A673 (cell line): ENCODE data around the gene GPR160. TPM values are rescaled to one million over a fixed set of nuclear protein-coding genes. Genes with fewer than 3 reads are reported as not detected.
A peak's percentile ranks its signal among the peaks of the same experiment; 100 is the strongest.

Experiments
- Bru-seq: library from RNA; stranded (reverse); fragments of 400-500 nt; gene quantifications from one replicate; lab custom pipeline; 2021; lab: Mats Ljungman, UMichigan
- BruChase-seq, 2 experiments: library from RNA; stranded (reverse); fragments of 400-500 nt; gene quantifications; one replicate each; lab custom pipeline; 2021; lab: Mats Ljungman, UMichigan
- BruUV-seq: library from RNA; stranded (reverse); fragments of 400-500 nt; replicated peaks from 2 replicates; lab custom pipeline; 2021; lab: Mats Ljungman, UMichigan
- CTCF ChIA-PET: fragments of 300-600 bp; sonication (Branson Sonifier 250); formaldehyde crosslinking; loops from one replicate; lab custom pipeline; 2022; ENCODE audit warnings: antibody characterized with exemption; lab: Charles Lee
- POLR2A ChIA-PET: fragments of 300-600 bp; sonication (Branson Sonifier 250); formaldehyde crosslinking; loops from one replicate; lab custom pipeline; 2022; ENCODE audit warnings: antibody characterized with exemption; ENCODE audit not compliant: low non-redundant PET; lab: Charles Lee
- DNase-seq: peaks from one replicate; pipeline ENCODE4 v3.0.0-alpha.2; 2015; ENCODE audit warnings: low spot score
- H3K27ac ChIP-seq: fragments of 200-600 bp; sonication (generic); 2 replicates; pipeline ENCODE4 v1.5.1; 2016; ENCODE audit warnings: mixed run types, low read depth, mild to moderate bottlenecking, mixed read lengths, antibody characterized with exemption, low read length; ENCODE audit not compliant: poor library complexity, severe bottlenecking
- H3K27me3 ChIP-seq: fragments of 200-600 bp; sonication (generic); replicated peaks from 2 replicates; pipeline ENCODE4 v1.6.1; 2017; ENCODE audit warnings: mixed run types, low read depth, mild to moderate bottlenecking, mixed read lengths, antibody characterized with exemption, low read length; ENCODE audit not compliant: insufficient read depth, poor library complexity
- H3K36me3 ChIP-seq: fragments of 200-600 bp; sonication (generic); 2 replicates; pipeline ENCODE4 v1.6.1; 2016; ENCODE audit warnings: mixed run types, mild to moderate bottlenecking, mixed read lengths, antibody characterized with exemption, low read length; ENCODE audit not compliant: insufficient read depth, poor library complexity, severe bottlenecking
- H3K4me1 ChIP-seq: fragments of 200-600 bp; sonication (generic); 2 replicates; pipeline ENCODE4 v1.6.1; 2017; ENCODE audit warnings: mixed run types, mild to moderate bottlenecking, mixed read lengths, antibody characterized with exemption, low read length; ENCODE audit not compliant: insufficient read depth, poor library complexity, severe bottlenecking
- H3K4me3 ChIP-seq: fragments of 200-600 bp; sonication (generic); 2 replicates; pipeline ENCODE4 v1.5.1; 2016; ENCODE audit warnings: low read depth, mixed run types, mild to moderate bottlenecking, mixed read lengths, low read length; ENCODE audit not compliant: poor library complexity, severe bottlenecking
- H3K9me3 ChIP-seq: fragments of 200-600 bp; sonication (generic); 2 replicates; pipeline ENCODE4 v1.6.1; 2016; ENCODE audit warnings: mixed run types, low read depth, mild to moderate bottlenecking, mixed read lengths, antibody characterized with exemption, low read length; ENCODE audit not compliant: poor library complexity, severe bottlenecking
- EZH2 ChIP-seq: fragments of 200-600 bp; sonication (generic); IDR thresholded peaks from 2 replicates; pipeline ENCODE4 v1.6.1; 2017; ENCODE audit warnings: borderline replicate concordance, low read depth, mild to moderate bottlenecking, mixed read lengths, antibody characterized with exemption, low read length; ENCODE audit not compliant: poor library complexity, severe bottlenecking
- intact Hi-C: fragments of 100-400 bp; cut with micrococcal nuclease; formaldehyde crosslinking; loops from one replicate; pipeline ENCODE4 v1.10.0; 2022; ENCODE audit not compliant: unreplicated experiment
- long read RNA-seq: library from polyadenylated mRNA; stranded (forward); transcript quantifications from one replicate; pipeline ENCODE4 v2.0.0, GENCODE V29; 2022
- total RNA-seq: library from RNA; stranded (reverse); gene quantifications from 2 replicates; pipeline ENCODE4 v1.2.3, GENCODE V29; 2021
- TF ChIP-seq, protein P1 (sequence below): fragments of 300-800, 200-600 bp; sonication (generic); conservative IDR thresholded peaks from 2 replicates; pipeline ENCODE4 v1.5.1; 2017; ENCODE audit warnings: low read depth, mild to moderate bottlenecking, antibody characterized with exemption, low read length, moderate library complexity, mixed read lengths

Gene GPR160, protein sequence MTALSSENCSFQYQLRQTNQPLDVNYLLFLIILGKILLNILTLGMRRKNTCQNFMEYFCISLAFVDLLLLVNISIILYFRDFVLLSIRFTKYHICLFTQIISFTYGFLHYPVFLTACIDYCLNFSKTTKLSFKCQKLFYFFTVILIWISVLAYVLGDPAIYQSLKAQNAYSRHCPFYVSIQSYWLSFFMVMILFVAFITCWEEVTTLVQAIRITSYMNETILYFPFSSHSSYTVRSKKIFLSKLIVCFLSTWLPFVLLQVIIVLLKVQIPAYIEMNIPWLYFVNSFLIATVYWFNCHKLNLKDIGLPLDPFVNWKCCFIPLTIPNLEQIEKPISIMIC
- total RNA-seq (6.7 and 11.2 TPM in 2 replicates), Bru-seq, nascent RNA (percentile 57 among the genes with signal in this experiment), BruChase-seq, experiment 1, labeled RNA remaining after a 2-hour chase (percentile 49 among the genes with signal in this experiment), BruChase-seq, experiment 2, labeled RNA remaining after a 6-hour chase (percentile 60 among the genes with signal in this experiment)
- long read RNA-seq, transcript GPR160-201 (4 exons, 2,039 nt): major isoform, 10 of 14 reads
- long read RNA-seq, partial matches to known transcripts: 0 of 14 reads
- long read RNA-seq, other reads (novel, unspliced or antisense): 4 of 14 reads

DNA sequence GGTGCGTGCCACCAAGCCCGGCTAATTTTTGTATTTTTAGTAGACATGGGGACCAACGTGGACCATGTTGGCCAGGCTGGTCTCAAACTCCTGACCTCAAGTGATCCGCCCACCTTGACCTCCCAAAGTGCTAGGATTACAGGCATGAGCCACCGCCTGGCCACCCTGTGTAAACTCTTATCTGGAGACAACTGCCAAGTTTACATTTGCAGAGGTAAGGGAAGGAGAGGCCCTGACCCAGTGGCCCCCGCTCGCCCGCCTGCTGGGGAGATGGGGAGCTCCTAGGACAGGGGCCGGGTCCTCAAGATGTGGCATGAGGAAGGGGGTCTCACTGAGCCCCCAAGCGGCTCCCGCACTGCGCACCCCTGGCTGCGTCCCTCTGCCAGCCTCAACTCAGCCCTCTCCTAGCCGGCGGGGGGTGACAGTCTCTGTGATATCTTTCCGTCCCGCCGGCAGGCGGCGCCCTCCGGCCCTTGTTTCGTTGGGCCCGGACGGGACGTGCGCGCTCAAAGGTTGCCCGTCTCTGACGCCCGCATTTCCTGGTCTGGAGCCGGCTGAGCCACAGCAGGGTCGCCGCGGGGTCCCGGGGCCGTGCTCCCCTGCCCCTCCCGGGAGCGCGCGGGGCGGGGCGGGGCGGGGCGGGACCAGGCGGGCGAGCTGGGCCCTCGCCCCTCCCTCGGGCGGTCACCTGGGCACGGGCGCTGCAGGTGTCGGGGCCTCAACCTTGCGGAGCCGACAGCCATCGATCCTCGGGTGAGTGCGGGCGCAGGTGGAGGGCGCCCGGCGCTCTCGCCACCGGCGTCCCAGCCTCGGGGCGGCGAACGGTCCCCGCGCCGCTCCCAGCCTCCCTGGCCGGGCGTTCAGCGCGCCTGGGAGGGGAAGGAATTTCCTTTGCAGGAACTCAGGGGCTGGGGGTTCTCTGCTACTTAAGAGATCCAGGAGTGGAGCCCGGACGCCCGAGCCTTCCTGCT, at the start of gene GPR160:
Gene GPR160, plus strand, starts transcription at position 533 of the 971 bp plus-strand sequence. CDS start 45,978 bp downstream, outside the sequence.
- H3K4me1 ChIP-seq: no peaks in the 10 kb centered on the region
- peak; percentile 84 for DNase-seq
- no peaks in the 10 kb centered on the region for H3K27me3 ChIP-seq
- H3K36me3 ChIP-seq: no peaks in the 10 kb centered on the region
- ChIA-PET POLR2A (no interaction called here), CTCF (no interaction called here)
- H3K9me3 ChIP-seq: no peaks in the 10 kb centered on the region
- no TSS peak for BruUV-seq
- peak within 1 kb of the TSS; percentile 79 for H3K4me3 ChIP-seq
- intact Hi-C loops: loop anchor here (10.0 kb wide), 1 partner anchor 767 kb away; no protein-coding TSS in a partner anchor
- peak within 1 kb of the TSS; percentile 11 for H3K27ac ChIP-seq
- TF ChIP-seq, protein P1, sequence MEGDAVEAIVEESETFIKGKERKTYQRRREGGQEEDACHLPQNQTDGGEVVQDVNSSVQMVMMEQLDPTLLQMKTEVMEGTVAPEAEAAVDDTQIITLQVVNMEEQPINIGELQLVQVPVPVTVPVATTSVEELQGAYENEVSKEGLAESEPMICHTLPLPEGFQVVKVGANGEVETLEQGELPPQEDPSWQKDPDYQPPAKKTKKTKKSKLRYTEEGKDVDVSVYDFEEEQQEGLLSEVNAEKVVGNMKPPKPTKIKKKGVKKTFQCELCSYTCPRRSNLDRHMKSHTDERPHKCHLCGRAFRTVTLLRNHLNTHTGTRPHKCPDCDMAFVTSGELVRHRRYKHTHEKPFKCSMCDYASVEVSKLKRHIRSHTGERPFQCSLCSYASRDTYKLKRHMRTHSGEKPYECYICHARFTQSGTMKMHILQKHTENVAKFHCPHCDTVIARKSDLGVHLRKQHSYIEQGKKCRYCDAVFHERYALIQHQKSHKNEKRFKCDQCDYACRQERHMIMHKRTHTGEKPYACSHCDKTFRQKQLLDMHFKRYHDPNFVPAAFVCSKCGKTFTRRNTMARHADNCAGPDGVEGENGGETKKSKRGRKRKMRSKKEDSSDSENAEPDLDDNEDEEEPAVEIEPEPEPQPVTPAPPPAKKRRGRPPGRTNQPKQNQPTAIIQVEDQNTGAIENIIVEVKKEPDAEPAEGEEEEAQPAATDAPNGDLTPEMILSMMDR: peak; percentile 82
- no peak for TF ChIP-seq EZH2

DNA sequence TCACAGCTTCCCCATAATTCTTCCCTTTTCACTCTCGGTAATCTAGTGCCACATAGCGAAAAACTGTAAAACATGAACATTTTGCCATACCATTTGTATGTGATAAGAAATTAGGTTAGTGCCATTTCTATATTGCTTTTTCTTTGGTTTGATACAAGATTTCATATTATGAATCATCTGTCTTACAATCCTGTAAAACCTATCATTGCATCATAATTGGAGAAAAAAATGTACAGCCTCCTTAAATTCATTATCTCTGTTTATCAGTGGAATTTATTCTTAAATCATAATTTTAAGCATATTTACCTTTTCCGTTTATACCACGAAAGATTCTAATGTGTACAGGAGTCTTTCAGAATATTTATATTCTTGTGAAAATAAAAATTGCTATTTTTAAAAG, 47.4 kb upstream of the GPR160 start:
- ChIA-PET CTCF (no interaction called here), POLR2A (no interaction called here)
- H3K4me3 ChIP-seq: no peak overlapping the region

More for the DNA sequence above, 47.4 kb upstream of the GPR160 start:
- no peak for DNase-seq
- BruUV-seq: no TSS peak
- Histone ChIP-seq H3K27ac (no peak overlapping the region), H3K27me3 (no peaks in the 10 kb centered on the region), H3K4me1 (no peaks in the 10 kb centered on the region), H3K36me3 (peaks cover 77% of the 10 kb centered on the region), H3K9me3 (no peaks in the 10 kb centered on the region)
- intact Hi-C loops: no loop called here
- TF ChIP-seq, protein P1: no peak
- no peak for TF ChIP-seq EZH2
